Measurements from ENCODE around the gene TMPRSS3. TPM values are rescaled to one million over a fixed set of nuclear protein-coding genes. Genes with fewer than 3 reads are reported as not detected.

The TMPRSS3 gene
- total RNA-seq, 2 donors from 2014 or later, result not detected

DNA sequence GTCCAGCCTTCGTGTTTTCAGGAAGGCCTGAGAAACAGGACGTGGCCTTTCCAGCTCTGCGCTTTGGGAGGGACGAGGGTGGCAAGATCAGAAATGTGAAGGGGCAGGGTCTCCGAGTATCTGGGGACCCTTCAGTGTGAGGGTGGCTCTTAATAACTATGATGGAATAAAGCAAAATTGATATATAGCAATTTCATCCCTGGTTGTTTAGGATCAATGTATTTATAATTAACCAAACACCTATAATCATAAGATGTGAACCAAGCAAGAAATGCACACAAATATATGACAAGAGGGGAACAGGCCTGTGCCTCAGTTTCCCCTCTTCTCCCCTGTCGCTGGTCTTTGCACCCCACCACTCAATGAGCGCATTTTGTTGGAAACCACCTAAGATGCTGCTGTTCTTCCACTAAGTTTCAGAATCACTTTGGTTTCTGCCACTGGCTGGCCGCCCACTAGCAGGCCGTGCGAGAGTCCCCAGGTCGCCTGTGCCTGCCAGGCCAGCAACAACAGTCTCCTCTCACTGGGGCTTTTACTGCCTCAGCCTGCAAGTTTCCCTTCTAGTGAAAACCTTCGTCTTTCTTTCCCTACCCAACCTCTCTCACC is 44.4 kb upstream of the TMPRSS3 start:
- Histone ChIP-seq H3K27ac (ENCODE audit: low read depth, low read length) (no peak overlapping the region), H3K27me3 (ENCODE audit: control insufficient read depth, insufficient read depth, low read length, poor library complexity, severe bottlenecking) (no peaks in the 10 kb centered on the region), H3K36me3 (ENCODE audit: control insufficient read depth, insufficient read depth, low read length) (no peaks in the 10 kb centered on the region), H3K9me3 (ENCODE audit: control insufficient read depth, low read length) (no peaks in the 10 kb centered on the region), H3K4me3 (ENCODE audit: low read length) (no peak overlapping the region), H3K4me1 (ENCODE audit: control insufficient read depth, insufficient read depth, low read length) (no peaks in the 10 kb centered on the region), H3K9ac (ENCODE audit: extremely low read depth, low read length, poor library complexity, severe bottlenecking) (no peak overlapping the region)
- Mint-ChIP-seq H3K4me3 (no peak overlapping the region), H3K9me3 (no peaks in the 10 kb centered on the region), H3K27me3 (ENCODE audit: insufficient read depth) (peaks cover 5% of the 10 kb centered on the region), H3K36me3 (ENCODE audit: low read depth) (no peaks in the 10 kb centered on the region), H3K27ac (no peak overlapping the region), H3K4me1 (no peaks in the 10 kb centered on the region)
- no peak for DNase-seq
- TF ChIP-seq, protein P1, sequence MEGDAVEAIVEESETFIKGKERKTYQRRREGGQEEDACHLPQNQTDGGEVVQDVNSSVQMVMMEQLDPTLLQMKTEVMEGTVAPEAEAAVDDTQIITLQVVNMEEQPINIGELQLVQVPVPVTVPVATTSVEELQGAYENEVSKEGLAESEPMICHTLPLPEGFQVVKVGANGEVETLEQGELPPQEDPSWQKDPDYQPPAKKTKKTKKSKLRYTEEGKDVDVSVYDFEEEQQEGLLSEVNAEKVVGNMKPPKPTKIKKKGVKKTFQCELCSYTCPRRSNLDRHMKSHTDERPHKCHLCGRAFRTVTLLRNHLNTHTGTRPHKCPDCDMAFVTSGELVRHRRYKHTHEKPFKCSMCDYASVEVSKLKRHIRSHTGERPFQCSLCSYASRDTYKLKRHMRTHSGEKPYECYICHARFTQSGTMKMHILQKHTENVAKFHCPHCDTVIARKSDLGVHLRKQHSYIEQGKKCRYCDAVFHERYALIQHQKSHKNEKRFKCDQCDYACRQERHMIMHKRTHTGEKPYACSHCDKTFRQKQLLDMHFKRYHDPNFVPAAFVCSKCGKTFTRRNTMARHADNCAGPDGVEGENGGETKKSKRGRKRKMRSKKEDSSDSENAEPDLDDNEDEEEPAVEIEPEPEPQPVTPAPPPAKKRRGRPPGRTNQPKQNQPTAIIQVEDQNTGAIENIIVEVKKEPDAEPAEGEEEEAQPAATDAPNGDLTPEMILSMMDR (conservative IDR thresholded peaks at IDR 0.05), result no peak
- 81 to 92% methylated on average over 5 to 12 of the region's 12 CpGs for WGBS, 2 experiments (ENCODE audit: insufficient coverage in 1 of 2, insufficient read length in 1 of 2)

DNA sequence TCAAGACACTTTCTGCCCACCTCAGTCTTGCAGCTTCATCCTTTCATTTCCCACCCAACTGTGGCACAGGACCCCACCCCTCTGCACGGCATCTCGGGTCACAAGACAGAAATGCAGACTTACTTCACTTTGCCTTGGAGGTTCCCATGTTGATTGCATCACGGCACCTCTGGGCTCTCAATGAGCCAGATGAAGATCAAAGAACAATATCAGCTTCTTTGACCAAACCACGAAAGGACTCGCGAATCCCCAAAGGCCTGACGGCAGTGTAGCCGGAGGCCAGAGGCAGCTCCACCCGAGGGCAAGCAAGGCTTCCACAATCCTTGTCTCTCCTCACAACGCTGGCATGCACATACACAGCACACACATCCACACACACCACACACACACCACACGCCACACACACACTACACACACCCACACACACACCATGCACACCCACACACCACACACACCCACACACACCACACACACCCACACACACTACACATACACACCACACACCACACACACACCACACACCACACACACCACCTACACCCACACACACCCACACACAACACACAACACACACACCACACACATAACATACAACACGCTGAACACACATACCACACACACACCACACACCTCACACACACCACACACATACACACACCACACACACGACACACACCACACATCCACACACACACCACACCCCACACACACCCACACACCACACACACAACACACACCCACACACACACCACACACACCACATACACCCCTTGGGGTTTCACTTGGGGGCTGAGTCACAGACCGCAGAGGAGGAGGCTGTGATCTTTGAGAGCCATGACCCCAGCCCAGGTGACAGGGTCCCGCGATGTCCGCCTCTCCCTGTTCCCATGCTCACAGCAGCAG is 43.7 kb upstream of the TMPRSS3 start:
- Mint-ChIP-seq H3K27me3 (ENCODE audit: insufficient read depth) (peaks cover 7% of the 10 kb centered on the region), H3K9me3 (no peaks in the 10 kb centered on the region), H3K27ac (no peak overlapping the region), H3K4me3 (no peak overlapping the region), H3K36me3 (ENCODE audit: low read depth) (no peaks in the 10 kb centered on the region), H3K4me1 (no peaks in the 10 kb centered on the region)
- Histone ChIP-seq H3K9me3 (ENCODE audit: control insufficient read depth, low read length) (no peaks in the 10 kb centered on the region), H3K27me3 (ENCODE audit: control insufficient read depth, insufficient read depth, low read length, poor library complexity, severe bottlenecking) (no peaks in the 10 kb centered on the region), H3K4me1 (ENCODE audit: control insufficient read depth, insufficient read depth, low read length) (no peaks in the 10 kb centered on the region), H3K36me3 (ENCODE audit: control insufficient read depth, insufficient read depth, low read length) (no peaks in the 10 kb centered on the region), H3K9ac (ENCODE audit: extremely low read depth, low read length, poor library complexity, severe bottlenecking) (no peak overlapping the region), H3K27ac (ENCODE audit: low read depth, low read length) (no peak overlapping the region), H3K4me3 (ENCODE audit: low read length) (no peak overlapping the region)
- DNase-seq, result no peak
- TF ChIP-seq, protein P1 (conservative IDR thresholded peaks at IDR 0.05), result no peak
- 88 to 89% methylated on average over 10 to 17 of the region's 17 CpGs for WGBS, 2 experiments (ENCODE audit: insufficient coverage in 1 of 2, insufficient read length in 1 of 2)

DNA sequence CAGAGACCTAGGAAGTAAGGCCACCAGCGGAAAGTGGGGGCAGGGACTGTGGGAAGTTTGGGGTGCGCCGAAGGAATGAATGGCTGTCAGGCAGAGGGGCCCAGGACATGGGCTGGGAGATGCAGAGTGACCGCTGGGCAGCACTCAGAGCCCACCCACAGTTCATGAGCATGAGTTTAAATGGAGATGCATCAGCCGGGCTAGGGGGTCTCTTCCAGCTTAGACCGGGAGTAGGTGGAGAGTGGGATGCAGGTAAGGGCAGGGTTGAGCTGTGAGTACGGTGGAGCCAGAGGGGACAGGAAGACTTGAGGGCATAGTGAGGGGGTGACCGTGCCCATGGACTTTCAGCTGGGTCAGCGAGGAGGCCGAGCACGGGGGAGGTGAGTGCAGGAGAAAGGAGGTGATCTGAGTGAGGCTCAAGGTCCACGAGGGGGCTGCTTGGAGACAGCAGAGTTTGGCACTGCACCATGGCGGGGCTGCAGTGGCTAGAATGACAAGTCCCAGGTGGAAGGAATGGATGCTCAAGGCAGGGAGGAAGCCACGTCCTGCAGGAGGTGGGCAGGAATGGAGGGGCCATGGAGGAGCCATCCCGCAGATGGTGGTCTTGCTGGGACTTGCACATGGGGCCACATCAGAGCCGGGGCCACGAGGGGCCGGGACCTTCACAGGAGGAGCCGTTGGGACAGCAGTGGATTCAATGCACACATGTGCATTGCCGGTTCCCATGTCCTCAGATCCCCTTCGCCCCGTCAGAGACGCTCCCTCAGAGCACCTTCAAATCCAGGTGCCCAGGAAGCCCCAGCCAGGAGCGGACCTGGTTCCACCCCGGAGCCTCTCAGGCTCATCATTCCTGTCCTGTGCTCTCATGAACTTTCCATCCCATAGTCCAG is 42.7 kb upstream of the TMPRSS3 start:
- Histone ChIP-seq H3K27ac (ENCODE audit: low read depth, low read length) (no peak overlapping the region), H3K36me3 (ENCODE audit: control insufficient read depth, insufficient read depth, low read length) (no peaks in the 10 kb centered on the region), H3K9ac (ENCODE audit: extremely low read depth, low read length, poor library complexity, severe bottlenecking) (no peak overlapping the region), H3K27me3 (ENCODE audit: control insufficient read depth, insufficient read depth, low read length, poor library complexity, severe bottlenecking) (no peaks in the 10 kb centered on the region), H3K4me3 (ENCODE audit: low read length) (no peak overlapping the region), H3K9me3 (ENCODE audit: control insufficient read depth, low read length) (no peaks in the 10 kb centered on the region), H3K4me1 (ENCODE audit: control insufficient read depth, insufficient read depth, low read length) (no peaks in the 10 kb centered on the region)
- TF ChIP-seq, protein P1 (conservative IDR thresholded peaks at IDR 0.05), result no peak
- no peak overlapping the region for H3K27ac Mint-ChIP-seq
- H3K27me3 Mint-ChIP-seq (ENCODE audit: insufficient read depth), result peaks cover 7% of the 10 kb centered on the region
- peaks cover under 1% of the 10 kb centered on the region for H3K9me3 Mint-ChIP-seq
- DNase-seq, result no peak
- WGBS, 2 experiments (ENCODE audit: insufficient coverage in 1 of 2, insufficient read length in 1 of 2), result 80 to 82% methylated on average over 17 to 25 of the region's 25 CpGs
- H3K4me1 Mint-ChIP-seq, result no peaks in the 10 kb centered on the region
- H3K4me3 Mint-ChIP-seq, result no peak overlapping the region
- H3K36me3 Mint-ChIP-seq (ENCODE audit: low read depth), result no peaks in the 10 kb centered on the region
